BE2C (cell line): Measurements from ENCODE around the gene PRND. TPM values are rescaled to one million over a fixed set of nuclear protein-coding genes. Genes with fewer than 3 reads are reported as not detected.

Experiments used
- DNase-seq: peaks from one replicate; pipeline ENCODE4 v3.0.0-alpha.2; 2020
- H3K27me3 ChIP-seq: fragments of 250-450 bp; sonication (Bioruptor Pico); 2 replicates; pipeline ENCODE4 v1.5.1; 2020; ENCODE audit warnings: mild to moderate bottlenecking
- H3K36me3 ChIP-seq: fragments of 250-450 bp; sonication (Bioruptor Pico); 2 replicates; pipeline ENCODE4 v1.5.1; 2020; ENCODE audit warnings: mild to moderate bottlenecking
- H3K4me1 ChIP-seq: fragments of 250-450 bp; sonication (Bioruptor Pico); 2 replicates; pipeline ENCODE4 v1.5.1; 2020
- H3K4me3 ChIP-seq: 2 replicates; pipeline ENCODE4 v1.5.1; 2011; ENCODE audit warnings: low read depth, low read length
- H3K9me3 ChIP-seq: fragments of 250-450 bp; sonication (Bioruptor Pico); 2 replicates; pipeline ENCODE4 v1.5.1; 2020
- polyA plus RNA-seq: library from polyadenylated mRNA; unstranded; fragments of >200 nt; gene quantifications from one replicate; pipeline ENCODE4 v1.2.1, GENCODE V29; 2012; ENCODE audit warnings: low read depth, missing spikeins; ENCODE audit not compliant: insufficient read length, insufficient read depth
- TF ChIP-seq, protein P1 (sequence below): IDR thresholded peaks from 2 replicates; pipeline ENCODE4 v1.5.1; 2012; ENCODE audit warnings: mild to moderate bottlenecking, low read depth, low read length

The PRND gene
- not detected for polyA plus RNA-seq

GRCh38 chr20:4721719-4722118 is at the start of gene PRND:
TSS of gene PRND (plus strand) at chr20:4721909. CDS start at chr20:4724552, 2,643 bp downstream.
- TF ChIP-seq, protein P1, sequence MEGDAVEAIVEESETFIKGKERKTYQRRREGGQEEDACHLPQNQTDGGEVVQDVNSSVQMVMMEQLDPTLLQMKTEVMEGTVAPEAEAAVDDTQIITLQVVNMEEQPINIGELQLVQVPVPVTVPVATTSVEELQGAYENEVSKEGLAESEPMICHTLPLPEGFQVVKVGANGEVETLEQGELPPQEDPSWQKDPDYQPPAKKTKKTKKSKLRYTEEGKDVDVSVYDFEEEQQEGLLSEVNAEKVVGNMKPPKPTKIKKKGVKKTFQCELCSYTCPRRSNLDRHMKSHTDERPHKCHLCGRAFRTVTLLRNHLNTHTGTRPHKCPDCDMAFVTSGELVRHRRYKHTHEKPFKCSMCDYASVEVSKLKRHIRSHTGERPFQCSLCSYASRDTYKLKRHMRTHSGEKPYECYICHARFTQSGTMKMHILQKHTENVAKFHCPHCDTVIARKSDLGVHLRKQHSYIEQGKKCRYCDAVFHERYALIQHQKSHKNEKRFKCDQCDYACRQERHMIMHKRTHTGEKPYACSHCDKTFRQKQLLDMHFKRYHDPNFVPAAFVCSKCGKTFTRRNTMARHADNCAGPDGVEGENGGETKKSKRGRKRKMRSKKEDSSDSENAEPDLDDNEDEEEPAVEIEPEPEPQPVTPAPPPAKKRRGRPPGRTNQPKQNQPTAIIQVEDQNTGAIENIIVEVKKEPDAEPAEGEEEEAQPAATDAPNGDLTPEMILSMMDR, result no peak
- H3K4me1 ChIP-seq, result no peaks in the 10 kb centered on the region

GRCh38 chr20:4672948-4673347 is 48.8 kb upstream of the PRND start:
- TF ChIP-seq, protein P1, result no peak
- Histone ChIP-seq H3K4me1 (no peaks in the 10 kb centered on the region), H3K4me3 (no peak overlapping the region), H3K36me3 (no peaks in the 10 kb centered on the region), H3K9me3 (no peaks in the 10 kb centered on the region), H3K27me3 (peaks cover 21% of the 10 kb centered on the region)
- no peak for DNase-seq

More at GRCh38 chr20:4721719-4722118, at the start of gene PRND:
- Histone ChIP-seq H3K4me3 (no peak within 1 kb of the TSS), H3K36me3 (no peaks in the 10 kb centered on the region), H3K27me3 (peaks cover 5% of the 10 kb centered on the region; the same call in 1 of the 2 replicates), H3K9me3 (no peaks in the 10 kb centered on the region)
- no peak for DNase-seq

GRCh38 chr20:4673371-4674001 is 48.2 kb upstream of the PRND start:
- Histone ChIP-seq H3K4me3 (no peak overlapping the region), H3K9me3 (no peaks in the 10 kb centered on the region), H3K4me1 (no peaks in the 10 kb centered on the region), H3K27me3 (peaks cover 24% of the 10 kb centered on the region), H3K36me3 (no peaks in the 10 kb centered on the region)
- no peak for DNase-seq
- TF ChIP-seq, protein P1, result no peak

GRCh38 chr20:4674672-4675071 is 47.0 kb upstream of the PRND start:
- no peaks in the 10 kb centered on the region for H3K36me3 ChIP-seq
- H3K4me1 ChIP-seq, result no peaks in the 10 kb centered on the region
- TF ChIP-seq, protein P1, result no peak
- no peak for DNase-seq
- no peaks in the 10 kb centered on the region for H3K9me3 ChIP-seq
- H3K4me3 ChIP-seq, result no peak overlapping the region
- H3K27me3 ChIP-seq, result peaks cover 26% of the 10 kb centered on the region

DNA sequence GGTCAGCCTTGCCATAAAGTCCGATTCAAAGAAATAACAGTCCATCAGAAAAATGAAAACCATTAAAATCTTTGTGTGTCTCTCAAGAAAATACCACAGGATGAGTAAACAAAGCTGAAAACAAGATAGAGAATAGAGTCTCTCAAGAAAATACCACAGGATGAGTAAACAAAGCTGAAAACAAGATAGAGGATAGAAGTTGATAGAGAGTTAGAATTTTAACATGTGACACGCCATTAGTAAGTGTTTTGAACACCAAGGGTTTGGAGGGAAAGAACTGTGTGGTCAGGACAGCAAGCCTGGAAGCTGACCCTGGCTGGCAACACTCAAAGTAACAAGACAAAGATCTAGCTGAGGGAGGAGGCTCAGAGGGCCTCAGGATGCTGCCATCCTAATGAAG is 43.9 kb upstream of the PRND start:
- Histone ChIP-seq H3K4me1 (no peaks in the 10 kb centered on the region), H3K4me3 (no peak overlapping the region), H3K36me3 (no peaks in the 10 kb centered on the region), H3K27me3 (peaks cover 34% of the 10 kb centered on the region), H3K9me3 (no peaks in the 10 kb centered on the region)
- no peak for DNase-seq
- TF ChIP-seq, protein P1, result no peak

DNA sequence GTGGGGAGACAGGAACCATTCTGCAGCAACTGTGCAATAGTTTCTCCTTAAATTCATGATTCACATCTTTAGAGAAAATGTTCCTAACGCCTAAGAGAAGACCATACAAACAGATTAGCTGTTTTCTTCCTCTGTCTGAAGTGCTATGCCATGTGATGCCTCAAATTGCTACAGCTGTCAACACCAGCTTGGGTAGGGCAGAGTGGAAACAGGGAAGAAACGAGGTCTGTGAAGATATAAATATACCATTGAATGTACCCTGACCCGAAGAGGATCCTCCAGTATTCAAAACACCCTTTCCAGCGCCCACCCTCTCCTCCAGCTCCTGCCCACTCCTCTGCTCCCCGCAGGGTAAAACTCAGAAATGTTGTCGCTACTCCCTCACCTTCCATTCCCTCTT is 40.3 kb upstream of the PRND start:
- no peaks in the 10 kb centered on the region for H3K36me3 ChIP-seq
- peaks cover 24% of the 10 kb centered on the region for H3K27me3 ChIP-seq
- no peaks in the 10 kb centered on the region for H3K4me1 ChIP-seq
- H3K4me3 ChIP-seq, result no peak overlapping the region
- no peaks in the 10 kb centered on the region for H3K9me3 ChIP-seq
- TF ChIP-seq, protein P1, result no peak
- DNase-seq, result no peak
